Activated B cell treated with CpG ODN at 0.5 μM for 24 hours (primary cell): ENCODE results near the gene CSF2. TPM values are rescaled to one million over a fixed set of nuclear protein-coding genes. Genes with fewer than 3 reads are reported as not detected.

Source experiments
- ATAC-seq: fragments of 200-7000 bp; cut with Tn5 transposase; one replicate; pipeline ENCODE4 v1.10.0; 2021; ENCODE audit warnings: low read depth, mild to moderate bottlenecking, moderate library complexity
- CTCF ChIA-PET: fragments of 350-600 bp; sonication (Branson Sonifier 250); formaldehyde crosslinking; loops from one replicate; lab custom pipeline; 2021; ENCODE audit warnings: antibody characterized with exemption; lab: Charles Lee
- POLR2A ChIA-PET: fragments of 350-600 bp; sonication (Branson Sonifier 250); formaldehyde crosslinking; loops from one replicate; lab custom pipeline; 2021; ENCODE audit warnings: antibody characterized with exemption; lab: Charles Lee
- DNase-seq: peaks from one replicate; pipeline ENCODE4 v3.0.0; 2022
- H3K27ac Mint-ChIP-seq: one replicate; pipeline ENCODE4 v1.8.0; 2020; ENCODE audit warnings: mixed read lengths
- H3K27me3 Mint-ChIP-seq: one replicate; pipeline ENCODE4 v1.8.0; 2021; ENCODE audit warnings: mixed read lengths
- H3K36me3 Mint-ChIP-seq: one replicate; pipeline ENCODE4 v1.8.0; 2021; ENCODE audit warnings: low read depth, mixed read lengths
- H3K4me1 Mint-ChIP-seq: one replicate; pipeline ENCODE4 v1.8.0; 2021; ENCODE audit warnings: mixed read lengths
- H3K4me3 Mint-ChIP-seq: one replicate; pipeline ENCODE4 v1.8.0; 2020; ENCODE audit warnings: mild to moderate bottlenecking, mixed read lengths
- H3K9me3 Mint-ChIP-seq: one replicate; pipeline ENCODE4 v1.8.0; 2020; ENCODE audit warnings: mixed read lengths
- intact Hi-C: fragments of 100-400 bp; cut with micrococcal nuclease; formaldehyde crosslinking; loops from one replicate; pipeline ENCODE4 v1.15.1; 2024
- total RNA-seq: library from RNA; stranded (reverse); gene quantifications from 2 replicates; pipeline ENCODE4 v1.2.3, GENCODE V29; 2022
- TF ChIP-seq, protein P1 (sequence below): fragments of 200-600 bp; IDR thresholded peaks from one replicate; pipeline ENCODE4 v1.8.0; 2022; ENCODE audit warnings: antibody characterized with exemption, mild to moderate bottlenecking

The CSF2 gene
- total RNA-seq, 1 donor from 2014 or later: not detected

DNA sequence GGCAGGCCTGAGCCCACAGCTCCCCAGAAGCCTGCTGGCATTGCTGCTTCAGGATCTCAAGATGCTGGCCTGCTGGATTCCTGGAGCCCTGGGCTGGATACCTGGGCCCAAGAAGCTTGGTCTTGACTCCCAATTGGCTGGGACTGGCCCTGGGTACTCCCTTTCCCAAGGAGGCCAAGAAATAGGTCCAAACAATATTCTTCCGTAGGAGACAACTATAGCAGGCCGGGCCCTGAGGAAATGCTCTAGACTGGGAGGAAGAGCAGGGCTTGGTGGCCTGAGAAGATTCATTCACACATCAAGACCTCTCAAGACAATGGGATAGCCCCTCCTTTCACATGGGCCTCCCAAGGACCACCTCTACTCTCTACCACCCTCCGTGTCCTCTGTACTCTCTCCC, 7.9 kb downstream of the CSF2 start:
- intact Hi-C loops: no loop called here
- CTCF ChIA-PET: no interaction called here
- Mint-ChIP-seq H3K27ac (no peak overlapping the region), H3K27me3 (no peaks in the 10 kb centered on the region), H3K4me1 (no peaks in the 10 kb centered on the region), H3K4me3 (no peak overlapping the region), H3K9me3 (no peaks in the 10 kb centered on the region), H3K36me3 (no peaks in the 10 kb centered on the region)
- TF ChIP-seq, protein P1, sequence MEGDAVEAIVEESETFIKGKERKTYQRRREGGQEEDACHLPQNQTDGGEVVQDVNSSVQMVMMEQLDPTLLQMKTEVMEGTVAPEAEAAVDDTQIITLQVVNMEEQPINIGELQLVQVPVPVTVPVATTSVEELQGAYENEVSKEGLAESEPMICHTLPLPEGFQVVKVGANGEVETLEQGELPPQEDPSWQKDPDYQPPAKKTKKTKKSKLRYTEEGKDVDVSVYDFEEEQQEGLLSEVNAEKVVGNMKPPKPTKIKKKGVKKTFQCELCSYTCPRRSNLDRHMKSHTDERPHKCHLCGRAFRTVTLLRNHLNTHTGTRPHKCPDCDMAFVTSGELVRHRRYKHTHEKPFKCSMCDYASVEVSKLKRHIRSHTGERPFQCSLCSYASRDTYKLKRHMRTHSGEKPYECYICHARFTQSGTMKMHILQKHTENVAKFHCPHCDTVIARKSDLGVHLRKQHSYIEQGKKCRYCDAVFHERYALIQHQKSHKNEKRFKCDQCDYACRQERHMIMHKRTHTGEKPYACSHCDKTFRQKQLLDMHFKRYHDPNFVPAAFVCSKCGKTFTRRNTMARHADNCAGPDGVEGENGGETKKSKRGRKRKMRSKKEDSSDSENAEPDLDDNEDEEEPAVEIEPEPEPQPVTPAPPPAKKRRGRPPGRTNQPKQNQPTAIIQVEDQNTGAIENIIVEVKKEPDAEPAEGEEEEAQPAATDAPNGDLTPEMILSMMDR: no peak
- ATAC-seq (no peak), DNase-seq (no peak)
- POLR2A ChIA-PET: no interaction called here

DNA sequence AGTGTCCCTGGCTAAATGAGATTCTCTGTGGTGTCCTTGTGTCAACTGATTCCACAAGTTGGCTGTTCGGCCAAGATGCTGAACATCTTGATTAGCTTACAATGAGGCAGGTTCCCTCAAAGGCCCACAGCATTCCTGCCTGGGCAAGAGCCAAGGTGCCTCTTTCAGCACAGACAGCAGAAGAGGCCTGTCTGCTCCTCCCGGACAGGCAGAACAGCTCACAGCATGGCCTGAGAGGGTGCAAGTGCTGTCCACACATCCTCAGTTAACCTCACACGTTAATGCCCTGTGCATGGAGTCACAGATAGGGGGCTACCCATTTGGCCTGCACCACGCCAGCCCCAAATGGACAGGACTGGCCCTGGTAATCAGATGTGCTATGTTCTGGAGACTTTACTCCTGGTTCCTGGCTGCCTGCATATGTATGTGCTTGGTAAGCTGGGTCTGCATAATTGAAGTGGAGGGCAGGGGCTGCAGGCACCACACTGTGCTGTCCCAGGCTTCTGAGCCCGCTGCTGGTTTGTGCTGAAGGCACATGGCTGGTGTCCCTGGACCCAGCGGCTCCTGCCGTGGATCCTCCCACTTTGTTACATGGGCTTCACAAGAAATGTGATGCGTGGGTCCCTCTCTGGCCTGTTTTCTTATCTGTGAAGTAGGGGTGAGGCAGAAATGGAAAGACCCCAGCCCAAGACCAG, 8.9 kb downstream of the CSF2 start:
- no peak for ATAC-seq
- DNase-seq: no peak
- Mint-ChIP-seq H3K36me3 (no peaks in the 10 kb centered on the region), H3K4me3 (no peak overlapping the region), H3K27ac (no peak overlapping the region), H3K9me3 (no peaks in the 10 kb centered on the region), H3K27me3 (no peaks in the 10 kb centered on the region), H3K4me1 (no peaks in the 10 kb centered on the region)
- ChIA-PET CTCF (no interaction called here), POLR2A (no interaction called here)
- TF ChIP-seq, protein P1: no peak
- intact Hi-C loops: loop anchor here (1.0 kb wide), 1 partner anchor 11 kb away; no protein-coding TSS in a partner anchor

DNA sequence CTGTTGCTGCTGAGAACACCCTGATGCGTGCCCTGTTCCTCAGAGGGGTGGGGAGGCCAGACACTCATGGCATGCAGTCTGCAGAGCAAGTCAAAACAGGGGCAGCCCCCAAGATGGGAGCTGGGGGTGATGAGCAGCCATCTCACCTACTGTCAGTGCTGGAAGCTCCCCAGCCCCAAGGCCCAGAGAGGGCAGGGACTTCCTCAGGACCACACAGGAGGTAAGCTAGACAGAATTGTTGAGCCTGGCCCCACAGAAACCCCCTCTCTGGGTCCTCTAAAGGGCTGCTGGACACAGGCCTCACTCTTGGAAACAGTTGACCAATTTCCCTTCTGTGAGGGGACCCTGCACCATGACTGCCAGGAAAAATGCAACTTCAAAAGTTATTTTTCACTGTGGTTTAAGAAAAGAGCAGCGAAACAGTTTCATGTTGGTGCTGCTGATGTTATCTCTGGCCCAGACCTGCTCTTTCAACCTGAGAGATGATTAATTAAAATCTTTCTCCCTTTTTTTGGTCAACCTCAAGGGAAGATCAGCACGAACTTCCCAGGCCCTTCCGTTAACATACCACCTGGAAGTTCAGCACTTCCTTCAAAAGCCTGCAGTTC, 9.6 kb downstream of the CSF2 start:
- ATAC-seq (no peak), DNase-seq (no peak)
- Mint-ChIP-seq H3K9me3 (no peaks in the 10 kb centered on the region), H3K27me3 (no peaks in the 10 kb centered on the region), H3K4me1 (no peaks in the 10 kb centered on the region), H3K4me3 (no peak overlapping the region), H3K36me3 (no peaks in the 10 kb centered on the region), H3K27ac (no peak overlapping the region)
- intact Hi-C loops: loop anchor here (1.0 kb wide), 1 partner anchor 10 kb away; no protein-coding TSS in a partner anchor
- ChIA-PET POLR2A (interaction anchor here (0.7 kb wide), 1 partner anchor 174 kb away, joined by 3 read pairs; no protein-coding TSS in a partner anchor), CTCF (no interaction called here)
- TF ChIP-seq, protein P1: no peak

DNA sequence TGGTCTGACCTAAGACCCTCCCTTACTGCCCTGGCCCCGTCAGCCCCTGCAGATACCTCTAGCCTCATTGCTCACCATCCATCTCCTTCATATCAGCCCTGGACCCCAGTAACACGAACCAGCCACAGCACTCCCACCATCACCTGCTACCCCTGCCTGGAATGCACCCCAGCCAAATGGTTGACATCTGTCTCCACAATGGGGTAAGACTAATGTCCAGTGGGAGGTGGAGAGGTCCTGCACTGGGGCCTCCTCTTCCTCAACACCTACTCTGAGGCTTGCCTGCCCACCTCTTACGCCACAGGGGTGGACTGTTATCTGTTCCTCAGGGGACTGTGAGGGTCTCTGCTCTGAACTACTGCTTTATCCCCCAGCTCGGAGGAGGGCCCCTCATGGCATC, 12.1 kb downstream of the CSF2 start:
- TF ChIP-seq, protein P1: no peak
- H3K9me3 Mint-ChIP-seq: no peaks in the 10 kb centered on the region
- no peak for ATAC-seq
- H3K27me3 Mint-ChIP-seq: no peaks in the 10 kb centered on the region
- H3K4me1 Mint-ChIP-seq: peaks cover 3% of the 10 kb centered on the region
- ChIA-PET POLR2A (no interaction called here), CTCF (no interaction called here)
- H3K27ac Mint-ChIP-seq: no peak overlapping the region
- DNase-seq: no peak
- intact Hi-C loops: no loop called here
- no peaks in the 10 kb centered on the region for H3K36me3 Mint-ChIP-seq
- H3K4me3 Mint-ChIP-seq: no peak overlapping the region

DNA sequence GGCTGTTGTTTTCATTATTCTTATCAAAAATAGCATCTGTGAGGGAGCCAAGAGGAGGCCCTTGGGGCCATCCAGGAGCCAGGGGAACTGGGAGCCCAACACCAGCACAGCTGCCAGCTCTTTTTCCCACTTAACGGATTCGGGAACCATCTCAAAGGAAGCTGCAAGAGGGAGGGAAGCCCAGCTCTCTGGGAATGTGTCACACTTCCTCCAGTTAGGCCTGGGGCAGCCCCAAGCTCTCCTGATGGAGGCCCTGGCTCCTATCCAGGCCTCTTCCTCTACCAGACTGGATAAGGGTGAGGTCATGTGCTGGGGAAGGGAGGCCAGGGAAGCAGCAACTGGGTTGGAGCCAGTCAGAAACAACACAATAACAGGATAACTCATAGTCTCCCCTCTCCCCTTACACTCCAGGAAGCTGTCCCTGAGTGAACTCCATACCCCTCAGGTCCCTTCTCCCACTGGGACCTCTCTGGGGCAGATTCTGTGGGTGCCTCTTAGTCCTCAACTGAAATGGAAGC, 12.7 kb downstream of the CSF2 start:
- intact Hi-C loops: no loop called here
- Mint-ChIP-seq H3K9me3 (no peaks in the 10 kb centered on the region), H3K27ac (no peak overlapping the region), H3K4me3 (no peak overlapping the region), H3K27me3 (no peaks in the 10 kb centered on the region), H3K4me1 (peaks cover 3% of the 10 kb centered on the region), H3K36me3 (no peaks in the 10 kb centered on the region)
- DNase-seq: no peak
- ATAC-seq: no peak
- TF ChIP-seq, protein P1: no peak
- CTCF ChIA-PET: no interaction called here
- POLR2A ChIA-PET: no interaction called here
